Stimulated activated CD4-positive, alpha-beta T cell treated with anti-CD3 and anti-CD28 coated beads, Interleukin-4, amount 100 ng/mL, for 1 hour (primary cell): ENCODE data around the gene C5orf63.
"Not testable (repeated sequence)": the region's sequence is repeated elsewhere in the genome, so short reads cannot be mapped to it uniquely, and the experiment has no call there.

ENCODE experiments used
- DNase-seq: peaks from one replicate; pipeline ENCODE4 v3.0.0-alpha.2; 2020

The C5orf63 gene

DNA sequence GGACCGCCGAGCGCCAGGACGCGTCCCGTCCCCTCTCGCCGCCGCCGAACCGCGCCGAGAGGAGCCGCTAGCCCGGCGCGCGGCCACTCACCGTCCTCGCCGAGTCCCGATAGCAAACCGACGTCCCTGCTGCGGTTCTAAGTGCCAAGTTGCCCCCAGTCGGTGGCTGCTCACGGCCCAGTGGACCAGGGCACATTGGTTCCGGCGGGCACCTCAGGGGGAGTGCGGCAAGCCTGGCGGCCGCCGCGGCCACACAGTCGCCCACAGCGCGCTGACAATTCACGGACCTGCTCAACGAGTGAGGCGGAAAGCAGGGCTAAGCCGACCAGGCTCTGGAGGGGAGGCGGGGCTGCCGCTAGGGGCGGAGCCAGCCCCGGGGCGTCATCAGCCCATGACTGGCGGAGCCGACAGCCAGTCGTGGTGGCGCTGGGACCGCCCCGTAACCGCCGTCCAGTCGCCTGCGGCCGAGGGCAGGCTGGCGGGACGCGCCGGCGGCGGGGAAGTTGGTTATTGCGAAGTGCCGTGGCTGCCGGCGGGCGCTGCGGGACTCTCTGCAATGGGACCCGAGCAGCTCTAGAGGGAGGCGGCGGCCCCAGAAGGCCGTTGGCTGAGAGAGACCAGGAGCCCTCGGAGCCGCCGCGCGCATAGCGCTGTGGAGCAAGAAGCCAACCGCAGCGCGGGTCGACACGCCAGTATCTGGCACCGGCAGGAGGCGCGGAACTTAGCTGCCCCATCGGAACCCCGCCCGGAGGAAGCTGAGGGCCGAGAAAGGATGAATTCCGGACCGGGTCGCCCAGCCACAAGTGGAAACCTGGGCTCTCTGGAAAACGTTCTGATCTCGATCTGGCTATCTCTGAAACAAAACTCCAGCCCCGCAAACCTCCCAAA lies 42.8 kb downstream of the C5orf63 start, which contains the start of gene MARCHF3:
Gene MARCHF3 (minus strand): TSS at position 300 of the 888 bp plus-strand sequence. CDS start 112,387 bp downstream, outside the sequence.
- peak; percentile 94 for DNase-seq

DNA sequence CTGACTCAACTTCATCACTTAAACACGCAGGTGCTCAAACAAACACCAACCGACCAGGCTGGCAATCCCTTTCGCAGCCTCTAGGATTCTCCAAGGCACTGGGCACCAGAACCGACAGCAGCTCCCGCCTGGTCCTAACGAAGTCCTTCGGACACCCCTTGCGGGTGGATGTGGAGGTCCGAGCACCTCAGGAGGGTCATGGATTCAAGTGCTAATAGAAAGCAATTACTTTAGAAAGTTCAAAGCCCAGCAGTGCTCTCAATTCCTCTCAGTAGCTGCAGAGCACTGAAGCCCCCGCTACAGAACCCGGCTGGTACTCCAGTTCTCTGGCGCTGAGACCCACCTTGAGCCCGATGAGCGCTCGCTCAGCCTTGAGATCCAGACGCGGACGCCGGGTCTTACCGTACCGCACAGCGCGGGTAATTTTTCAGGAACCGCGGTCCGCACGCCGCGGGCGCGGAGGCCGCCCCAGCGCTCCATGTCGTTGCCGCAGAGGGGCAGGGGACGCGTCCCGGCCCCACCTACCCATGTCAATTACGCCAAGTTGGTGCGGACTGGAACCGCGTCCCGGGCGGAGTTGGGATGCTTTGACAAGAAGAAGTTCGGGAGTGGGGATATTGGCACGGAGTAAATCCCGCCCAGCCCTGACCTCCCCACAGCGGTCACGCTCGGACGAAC lies 43.6 kb downstream of the C5orf63 start:
- peak; percentile 50 for DNase-seq

DNA sequence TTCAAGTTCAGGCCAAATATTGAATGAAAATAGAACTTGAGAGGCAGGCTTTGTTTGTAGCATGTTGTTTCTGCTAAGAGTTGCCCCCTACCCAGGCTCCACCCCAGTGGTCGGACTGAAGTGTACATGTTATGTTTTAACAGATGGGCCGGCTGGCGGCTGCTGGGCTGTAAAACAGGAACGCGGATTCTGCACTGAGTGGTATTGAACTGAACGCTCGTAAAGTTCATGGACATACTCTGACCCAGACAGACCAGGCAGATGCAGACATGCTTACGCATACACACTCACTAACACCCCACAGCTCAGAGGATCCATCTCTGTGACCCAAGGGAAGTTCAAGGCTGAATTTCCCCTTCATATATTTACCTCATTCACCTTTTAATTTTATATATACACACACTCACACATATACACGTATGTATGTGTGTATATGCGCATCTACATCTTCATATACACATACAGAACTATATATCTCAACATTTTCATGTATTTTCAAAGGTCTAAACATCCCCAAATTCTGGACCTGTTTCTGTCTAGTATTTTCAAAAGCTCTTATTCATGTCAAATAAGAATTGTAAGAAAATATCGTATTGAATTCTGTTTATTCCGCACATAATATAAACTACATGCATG lies 44.4 kb downstream of the C5orf63 start:
- no peak for DNase-seq

DNA sequence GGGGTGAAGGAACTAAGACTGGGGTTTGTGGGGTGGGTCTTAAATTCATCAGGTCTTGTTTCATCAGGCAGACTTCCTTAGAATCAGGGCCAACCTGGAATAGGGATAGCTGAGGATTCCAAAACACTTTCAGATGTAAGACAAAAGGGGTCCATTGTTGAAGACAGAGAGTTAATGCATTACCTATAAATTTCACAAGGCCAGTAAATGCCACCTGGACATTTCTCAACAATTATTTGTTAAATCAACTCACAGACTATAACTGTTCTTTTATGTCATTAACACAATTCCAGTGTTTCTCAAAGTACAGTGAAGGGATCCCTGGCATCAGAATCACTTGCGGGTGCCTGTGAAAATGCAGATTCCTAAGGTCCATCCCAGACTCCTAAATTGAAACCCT lies 45.8 kb downstream of the C5orf63 start:
- no peak for DNase-seq

DNA sequence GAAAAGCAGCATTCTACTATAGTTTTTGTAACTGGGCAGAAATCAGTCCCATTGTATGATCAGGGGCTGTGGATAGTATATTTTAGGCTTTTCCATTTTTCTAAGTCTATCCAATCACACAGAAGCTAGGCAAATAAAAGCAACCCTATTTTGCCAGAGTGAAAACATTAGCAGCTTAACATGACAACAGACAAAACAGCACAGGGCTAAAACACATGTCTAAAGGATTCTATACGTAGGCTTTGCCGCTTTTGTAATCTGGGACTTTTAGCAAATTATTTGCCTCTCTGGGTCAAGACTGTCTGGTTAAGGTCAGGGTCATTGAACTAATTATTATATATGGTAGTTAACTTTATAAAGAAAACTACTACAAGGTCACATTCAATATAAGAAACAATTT lies 47.1 kb downstream of the C5orf63 start:
- no peak for DNase-seq

DNA sequence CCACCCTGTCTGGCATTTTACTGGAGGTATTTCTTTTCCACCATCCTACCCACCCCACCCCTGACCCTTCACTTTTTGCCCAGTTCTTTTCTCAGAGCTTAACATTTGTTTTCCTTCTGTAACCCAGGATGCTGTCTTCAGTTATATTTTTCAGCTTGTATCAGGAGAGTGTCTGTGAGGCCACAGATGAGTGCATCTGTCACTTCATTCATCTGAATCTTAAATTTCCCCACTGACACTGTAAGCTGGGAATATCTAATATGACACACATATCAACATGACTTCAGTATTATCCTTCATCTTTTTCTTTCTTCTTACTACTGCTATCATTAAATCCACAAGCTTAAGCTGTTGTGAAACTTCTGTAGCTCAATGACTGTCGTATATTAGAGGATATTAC lies 47.8 kb downstream of the C5orf63 start:
- no peak for DNase-seq

DNA sequence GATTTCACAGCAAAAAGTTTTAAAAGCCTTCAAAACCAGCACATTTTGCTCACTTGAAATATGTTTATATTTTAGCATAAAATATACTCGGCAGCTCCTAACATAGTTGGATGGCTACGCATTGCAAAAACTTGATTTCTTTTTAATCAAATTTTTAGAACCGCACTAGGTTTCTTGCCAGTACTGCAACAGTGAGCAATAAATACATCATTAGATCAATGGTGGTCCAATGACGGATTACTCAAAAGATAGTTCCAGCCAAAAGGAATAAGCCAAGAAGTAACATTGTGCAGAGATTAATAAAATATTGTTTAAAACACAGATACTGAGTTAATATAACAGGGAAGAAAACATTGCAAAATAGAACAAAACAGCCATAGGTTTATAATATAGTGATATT lies 48.5 kb downstream of the C5orf63 start:
- DNase-seq, result no peak

DNA sequence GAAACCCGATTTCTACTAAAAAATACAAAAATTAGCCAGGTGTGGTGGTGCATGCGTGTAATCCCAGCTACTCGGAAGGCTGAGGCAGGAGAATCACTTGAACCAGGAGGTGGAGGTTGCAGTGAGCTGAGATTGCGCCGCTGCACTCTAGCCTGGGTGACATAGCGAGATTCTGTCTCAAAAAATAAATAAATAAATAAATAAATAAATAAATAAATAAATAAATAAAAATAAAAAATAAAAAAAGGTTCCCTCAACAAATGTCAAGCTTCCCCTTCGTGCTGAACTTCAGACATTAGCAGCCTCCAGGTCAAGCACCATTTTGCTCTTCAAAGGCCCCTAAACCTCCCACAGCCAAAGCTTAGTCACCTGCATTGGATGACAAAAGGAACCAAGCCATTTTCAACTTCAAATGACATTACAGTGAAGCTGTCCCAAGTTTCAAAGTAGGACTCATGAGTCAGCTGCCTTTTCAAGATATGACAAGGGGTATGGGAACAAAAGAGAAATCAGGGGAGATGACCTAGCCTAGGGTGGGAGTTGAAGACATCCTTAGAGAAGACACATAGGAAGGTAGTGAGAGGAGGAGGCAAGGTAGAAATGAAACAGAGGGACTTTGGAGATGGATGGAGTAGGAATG lies 49.6 kb downstream of the C5orf63 start:
- not testable (repeated sequence) for DNase-seq

DNA sequence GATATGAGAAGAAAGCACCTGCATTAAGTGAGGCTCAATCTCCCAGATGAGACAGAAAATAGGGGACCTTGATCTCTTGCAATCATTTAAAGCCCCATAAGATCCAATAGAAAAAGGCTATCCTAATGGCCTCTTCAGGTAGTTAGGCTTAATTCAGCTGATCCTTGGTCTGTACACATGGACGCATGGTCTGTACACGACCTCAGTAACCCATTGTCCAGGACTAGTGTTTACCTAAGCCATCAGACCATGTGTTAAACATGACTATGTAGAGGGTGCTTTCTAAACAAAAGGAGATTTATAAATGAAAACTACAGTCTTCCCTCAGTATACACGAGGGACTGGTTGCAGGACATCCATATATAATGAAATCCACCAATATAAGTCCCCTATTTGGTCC lies 50.5 kb downstream of the C5orf63 start:
- DNase-seq, result no peak

DNA sequence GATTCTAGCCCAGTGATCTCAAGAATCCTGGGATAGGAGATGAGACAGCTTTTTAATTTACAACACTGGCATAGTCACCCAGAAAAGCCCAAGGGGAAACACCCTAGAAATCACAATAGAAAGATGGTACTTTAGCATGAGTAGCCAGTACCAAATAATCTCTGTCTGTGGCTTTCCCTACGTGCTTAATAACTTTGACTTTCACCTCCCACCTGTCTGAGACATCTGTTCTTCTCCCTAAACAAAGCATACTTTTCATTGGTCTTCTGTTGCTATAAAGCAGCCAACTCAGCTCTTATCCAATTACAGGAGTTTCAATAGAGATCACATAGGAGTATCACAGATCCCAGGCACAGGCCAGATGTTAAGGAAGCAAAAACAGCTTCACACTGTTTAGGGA lies 53.4 kb downstream of the C5orf63 start:
- DNase-seq, result no peak

DNA sequence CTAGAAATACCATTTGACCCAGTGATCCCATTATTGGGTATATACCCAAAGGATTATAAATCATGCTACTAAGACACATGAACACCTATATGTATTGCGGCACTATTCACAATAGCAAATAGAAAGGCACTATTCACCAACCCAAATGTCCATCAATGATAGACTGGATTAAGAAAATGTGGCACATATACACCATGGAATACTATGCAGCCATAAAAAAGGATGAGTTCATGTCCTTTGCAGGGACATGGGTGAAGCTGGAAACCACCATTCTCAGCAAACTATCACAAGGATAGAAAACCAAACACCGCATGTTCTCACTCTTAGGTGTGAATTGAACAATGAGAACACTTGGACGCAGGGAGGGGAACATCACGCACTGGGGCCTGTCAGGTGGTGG lies 56.6 kb downstream of the C5orf63 start:
- DNase-seq, result not testable (repeated sequence)

DNA sequence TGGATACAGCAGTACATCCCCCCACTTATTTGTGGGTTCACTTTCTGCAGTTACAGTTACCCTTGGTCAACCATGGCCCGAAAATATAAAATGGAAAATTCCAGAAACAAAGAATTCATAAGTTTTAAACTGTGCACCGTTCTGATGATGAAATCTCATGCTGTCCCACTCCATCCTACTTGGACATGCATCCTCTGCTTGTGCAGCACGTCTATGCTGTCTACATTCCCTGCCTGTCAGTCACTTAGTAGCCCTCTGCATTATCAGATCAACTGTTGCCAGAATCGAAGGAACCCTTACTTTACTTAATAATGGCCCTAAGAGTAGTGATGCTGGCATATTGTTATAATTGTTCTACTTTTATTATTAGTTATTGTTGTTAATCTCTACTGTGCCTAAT lies 57.6 kb downstream of the C5orf63 start:
- DNase-seq, result no peak

DNA sequence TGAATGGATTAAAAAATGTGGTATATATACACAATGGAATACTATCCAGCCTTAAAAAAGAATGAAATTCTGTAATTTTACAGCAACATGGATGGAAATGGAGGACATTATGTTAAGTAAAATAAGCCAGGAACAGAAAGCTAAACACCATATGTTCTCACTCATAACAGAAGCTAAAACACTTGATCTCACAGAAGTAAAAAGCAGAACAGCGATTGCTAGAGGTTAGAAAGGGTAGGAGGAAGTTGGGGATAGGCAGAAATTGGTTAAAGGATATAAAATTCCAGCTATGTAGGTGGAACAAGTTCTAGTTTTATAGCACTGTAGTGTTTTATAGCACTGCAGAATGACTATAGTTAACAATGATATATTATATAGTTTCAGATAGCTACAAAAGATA lies 58.7 kb downstream of the C5orf63 start:
- DNase-seq, result no peak

DNA sequence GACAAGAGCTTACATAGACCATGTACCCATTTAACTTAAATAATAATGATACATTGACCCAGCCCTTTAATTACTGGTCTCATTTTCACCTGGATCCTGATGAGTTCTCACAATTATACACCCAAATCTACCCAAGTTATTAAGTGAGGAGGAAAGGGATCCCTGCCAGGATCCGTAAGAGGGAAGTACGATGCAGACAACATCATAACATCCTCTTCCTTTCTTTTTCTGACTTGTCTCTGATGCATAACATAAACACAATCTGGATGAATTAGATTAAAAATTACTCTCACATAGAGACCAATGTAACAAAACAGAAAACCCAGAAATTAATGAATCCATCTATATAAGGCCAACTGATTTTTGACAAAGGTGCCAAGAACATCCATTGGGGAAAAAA lies 59.9 kb downstream of the C5orf63 start:
- DNase-seq, result no peak

DNA sequence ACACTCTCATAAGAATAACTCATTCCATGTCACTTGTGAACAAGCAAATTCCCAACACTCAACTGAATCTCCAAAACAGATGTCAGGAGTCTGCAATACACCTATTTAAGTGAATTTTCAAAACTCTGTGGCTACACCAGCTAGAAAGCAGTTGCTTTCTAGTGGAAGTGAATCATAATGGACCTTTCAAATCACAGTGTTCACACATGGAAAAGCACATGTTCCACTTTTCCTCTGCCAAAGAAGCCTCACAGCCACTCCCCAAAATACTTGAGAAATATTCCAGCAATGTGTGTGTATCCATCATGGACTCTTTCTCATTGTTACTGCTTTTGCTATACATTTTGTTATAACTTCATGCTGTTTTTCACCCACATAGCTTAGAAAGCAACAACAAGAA lies 60.4 kb downstream of the C5orf63 start:
- DNase-seq, result no peak

DNA sequence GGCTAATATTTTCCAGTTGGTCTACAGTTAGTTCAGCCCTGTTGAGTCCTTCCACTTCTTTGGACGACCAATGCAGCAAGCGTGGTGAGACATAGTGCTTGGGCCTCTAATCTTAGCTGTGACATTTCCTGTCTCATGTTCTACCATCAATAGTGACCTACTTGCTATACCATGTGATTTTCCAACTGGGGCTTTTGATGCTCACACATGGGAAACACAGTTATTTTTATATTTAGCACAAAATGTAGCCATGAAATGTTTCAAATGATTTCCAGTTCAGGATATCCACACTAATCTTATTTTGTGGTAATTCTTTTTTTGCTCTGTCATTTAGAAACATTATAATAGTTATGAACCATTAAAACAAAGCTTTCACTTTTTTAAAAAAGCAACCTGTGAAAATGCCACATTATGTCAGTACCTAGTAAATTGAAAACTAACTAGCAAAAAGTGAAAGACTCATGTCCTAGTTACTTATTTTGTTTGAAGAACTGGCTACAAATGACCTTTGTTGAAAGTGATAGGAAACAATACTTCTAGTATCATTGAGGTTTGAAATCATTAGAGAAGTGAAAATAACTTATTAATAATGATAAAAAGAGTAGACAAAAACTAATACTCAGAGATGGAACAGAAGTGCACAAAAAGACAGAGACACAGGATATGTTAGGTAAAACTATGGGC lies 61.2 kb downstream of the C5orf63 start:
- DNase-seq, result no peak

DNA sequence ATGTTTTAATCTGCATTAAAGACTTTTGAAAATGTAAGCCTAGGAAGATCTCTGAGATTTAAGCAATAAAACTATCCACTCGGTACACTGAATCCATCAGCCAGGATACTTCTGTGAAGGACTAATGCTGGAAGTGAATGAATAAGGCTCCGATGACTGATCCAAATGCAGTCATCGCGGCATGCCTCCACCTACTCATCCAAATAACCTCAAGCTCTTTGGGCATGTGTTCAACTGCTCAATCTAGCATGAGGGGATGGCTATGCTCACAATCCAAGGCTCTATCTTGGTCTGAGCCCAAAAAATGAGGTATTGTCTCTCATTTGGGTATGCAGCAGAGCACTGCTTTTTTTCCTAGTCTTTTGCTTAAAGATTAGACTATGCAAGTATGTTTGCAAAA lies 62.1 kb downstream of the C5orf63 start:
- no peak for DNase-seq

DNA sequence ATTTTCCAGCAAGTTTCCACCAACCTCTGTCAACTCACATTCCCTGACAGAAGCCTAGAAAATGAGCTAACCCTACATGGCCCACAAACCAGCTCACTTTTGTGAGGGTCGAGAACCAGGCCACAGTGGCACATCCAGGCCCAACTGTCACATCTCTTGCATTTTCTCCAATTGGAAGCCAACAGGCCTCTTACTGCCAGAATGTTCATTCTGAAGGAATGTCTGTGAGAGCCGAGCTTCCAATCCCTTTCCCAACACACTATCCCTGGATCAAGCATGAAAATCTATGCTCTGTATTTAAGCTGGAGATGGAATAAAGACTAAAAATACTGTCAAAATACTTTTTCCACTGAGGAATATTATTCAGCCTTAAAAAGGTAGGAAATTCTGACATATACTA lies 62.9 kb downstream of the C5orf63 start:
- DNase-seq, result no peak

DNA sequence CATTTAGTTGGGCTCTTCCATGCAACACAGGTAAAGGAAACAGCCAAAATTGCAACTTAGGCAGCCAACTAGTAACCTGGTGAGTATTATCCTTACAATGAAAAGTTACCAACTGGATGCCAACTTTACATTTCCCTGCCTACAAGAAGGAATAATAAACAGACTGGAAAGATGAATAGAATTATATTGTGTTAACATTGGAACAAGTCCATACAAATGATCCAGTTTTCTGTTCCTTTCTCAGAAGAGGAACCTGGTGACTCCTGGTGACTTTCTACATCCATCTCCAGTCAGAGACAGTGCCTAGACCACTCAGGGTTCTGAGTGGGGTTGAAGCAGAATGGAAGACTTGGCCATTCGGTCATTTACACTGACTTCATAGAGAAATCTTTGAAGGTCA lies 63.5 kb downstream of the C5orf63 start:
- no peak for DNase-seq

DNA sequence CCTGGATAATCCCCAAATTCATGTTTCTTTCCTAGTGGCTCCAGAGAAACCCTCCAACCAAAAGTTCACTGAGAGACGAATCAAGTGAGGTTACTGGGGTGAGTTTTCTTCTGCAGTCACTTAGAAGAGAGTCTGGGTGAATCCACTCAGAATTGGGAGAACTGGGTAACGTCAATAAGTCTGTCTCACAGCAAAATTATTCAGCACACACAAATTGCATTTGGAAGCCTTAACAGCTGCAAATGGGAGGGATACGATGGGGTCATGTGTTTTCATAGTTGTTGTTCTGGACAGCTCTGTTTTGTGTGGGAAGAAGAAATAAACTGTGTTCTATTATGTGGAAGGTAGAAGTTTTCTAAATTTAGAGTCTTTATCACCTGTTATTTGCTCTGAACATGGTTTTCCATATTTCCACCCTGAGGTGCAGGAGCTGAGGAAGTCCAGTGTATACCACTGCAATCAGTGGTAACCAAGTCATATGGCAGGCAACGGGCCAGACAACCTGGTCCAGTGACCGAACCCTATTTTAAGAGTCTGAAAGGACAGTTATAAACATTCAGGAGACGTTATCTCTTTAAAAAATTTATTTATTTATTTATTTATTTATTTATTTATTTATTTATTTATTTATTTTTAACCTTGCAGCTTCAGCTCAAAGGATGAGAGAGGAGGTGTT lies 64.9 kb downstream of the C5orf63 start:
- DNase-seq, result no peak

DNA sequence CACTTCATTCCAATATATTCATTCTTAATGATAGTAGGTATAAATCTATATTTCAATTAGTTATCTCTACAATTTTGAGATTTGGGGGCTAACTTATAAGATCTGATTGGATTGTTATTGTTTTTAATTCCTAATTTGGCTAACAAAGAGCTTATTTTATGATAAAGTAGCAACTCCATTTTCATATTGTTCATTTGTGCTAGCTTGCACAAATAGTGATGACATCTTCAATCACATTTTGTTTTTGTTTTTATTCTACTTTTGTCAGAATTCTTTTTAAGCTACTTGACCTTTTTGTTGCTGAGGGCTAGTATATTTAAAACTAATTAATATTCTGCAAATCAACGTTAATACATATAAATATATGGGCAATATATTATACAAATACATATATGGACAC lies 65.8 kb downstream of the C5orf63 start:
- DNase-seq, result no peak

DNA sequence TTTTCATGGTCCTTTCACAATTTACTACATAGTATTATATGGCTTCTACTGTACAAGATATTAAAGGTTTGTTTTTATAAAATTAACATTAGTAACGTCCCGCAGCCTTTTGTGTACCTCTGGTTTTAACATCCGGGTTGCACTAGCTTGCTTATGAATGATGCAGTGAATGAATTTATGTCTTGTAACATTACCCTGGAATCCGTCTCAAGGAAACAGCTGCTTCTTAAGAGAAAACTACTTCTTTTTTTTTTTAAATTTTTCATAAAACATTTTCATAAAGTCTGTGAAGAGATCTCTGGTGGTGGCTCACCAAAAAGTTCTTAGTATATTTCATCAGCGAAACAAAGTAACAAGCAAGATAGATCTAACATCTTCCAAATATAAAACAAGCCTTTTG lies 66.6 kb downstream of the C5orf63 start:
- DNase-seq, result no peak
